A673 (cell line): ENCODE data around the gene CACHD1.

Source experiments
- CTCF ChIP-seq: fragments of 300-800, 200-600 bp; sonication (generic); conservative IDR thresholded peaks from 2 replicates; pipeline ENCODE4 v1.5.1; 2017; ENCODE audit warnings: low read depth, mild to moderate bottlenecking, antibody characterized with exemption, low read length, moderate library complexity, mixed read lengths
- EZH2 ChIP-seq: fragments of 200-600 bp; sonication (generic); IDR thresholded peaks from 2 replicates; pipeline ENCODE4 v1.6.1; 2017; ENCODE audit warnings: borderline replicate concordance, low read depth, mild to moderate bottlenecking, mixed read lengths, antibody characterized with exemption, low read length; ENCODE audit not compliant: poor library complexity, severe bottlenecking

- TF ChIP-seq CTCF = no peak
- no peak for TF ChIP-seq EZH2
These were observed 211.1 kb downstream of the CACHD1 start for GRCh38 chr1:64681043-64681442.
